ENCODE data around the gene NCAN. TPM values are rescaled to one million over a fixed set of nuclear protein-coding genes. Genes with fewer than 3 reads are reported as not detected.
A peak's percentile ranks its signal among the peaks of the same experiment; 100 is the strongest.

NCAN gene
- total and polyA plus RNA-seq, 3 experiments from 2014 or later: 0.04 TPM; not detected in 2

DNA sequence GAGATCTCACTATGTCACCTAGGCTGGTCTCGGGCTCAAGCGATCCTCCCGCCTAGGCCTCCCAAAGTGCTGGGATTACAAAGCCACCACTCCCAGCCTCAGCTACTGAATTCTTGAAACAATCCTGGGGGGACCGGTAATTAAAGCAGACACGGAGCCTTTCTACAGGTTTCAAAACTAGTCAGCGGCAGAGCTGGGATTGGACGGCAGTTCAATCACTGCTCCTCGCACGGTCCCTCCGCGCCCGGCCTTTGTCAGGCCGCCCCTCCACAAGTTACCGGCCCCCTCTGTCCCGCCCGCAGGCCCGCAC, 20.0 kb upstream of the NCAN start:
- Histone ChIP-seq H3K4me1 (ENCODE audit: insufficient read depth, low read length) (peaks cover 25% of the 10 kb centered on the region), H3K27me3 (ENCODE audit: insufficient read depth, low read length, poor library complexity, severe bottlenecking) (no peaks in the 10 kb centered on the region), H3K27ac (ENCODE audit: low read depth, low read length) (peak overlapping the region; percentile 100), H3K36me3 (ENCODE audit: insufficient read depth, low read length) (peaks cover under 1% of the 10 kb centered on the region), H3K4me3 (ENCODE audit: low read length) (peak overlapping the region; percentile 100), H3K9me3 (ENCODE audit: low read length) (no peaks in the 10 kb centered on the region)
- Mint-ChIP-seq H3K27ac (peak overlapping the region; percentile 99 to 100 (median 99)), H3K27me3 (peaks cover 0 to 4% of the 10 kb centered on the region in 2 donors), H3K4me1 (peaks cover 46 to 69% (median 47%) of the 10 kb centered on the region in 3 donors), H3K36me3 (peaks cover 0 to 34% (median 0%) of the 10 kb centered on the region in 3 donors), H3K4me3 (peak overlapping the region; percentile 92 to 99 (median 98)), H3K9me3 (no peaks in the 10 kb centered on the region)
- DNase-seq: no peak
- CTCF ChIA-PET: interaction anchor here (1.1 to 4.0 kb wide), 4 partner anchors 10 to 33 kb away, joined by 4 to 17 read pairs (median 4); no protein-coding TSS in a partner anchor
- POLR2A ChIA-PET: interaction anchor here (2.7 kb wide), 1 partner anchor 11 kb away, joined by 36 read pairs; the partner anchor contains the start of gene NR2C2AP

DNA sequence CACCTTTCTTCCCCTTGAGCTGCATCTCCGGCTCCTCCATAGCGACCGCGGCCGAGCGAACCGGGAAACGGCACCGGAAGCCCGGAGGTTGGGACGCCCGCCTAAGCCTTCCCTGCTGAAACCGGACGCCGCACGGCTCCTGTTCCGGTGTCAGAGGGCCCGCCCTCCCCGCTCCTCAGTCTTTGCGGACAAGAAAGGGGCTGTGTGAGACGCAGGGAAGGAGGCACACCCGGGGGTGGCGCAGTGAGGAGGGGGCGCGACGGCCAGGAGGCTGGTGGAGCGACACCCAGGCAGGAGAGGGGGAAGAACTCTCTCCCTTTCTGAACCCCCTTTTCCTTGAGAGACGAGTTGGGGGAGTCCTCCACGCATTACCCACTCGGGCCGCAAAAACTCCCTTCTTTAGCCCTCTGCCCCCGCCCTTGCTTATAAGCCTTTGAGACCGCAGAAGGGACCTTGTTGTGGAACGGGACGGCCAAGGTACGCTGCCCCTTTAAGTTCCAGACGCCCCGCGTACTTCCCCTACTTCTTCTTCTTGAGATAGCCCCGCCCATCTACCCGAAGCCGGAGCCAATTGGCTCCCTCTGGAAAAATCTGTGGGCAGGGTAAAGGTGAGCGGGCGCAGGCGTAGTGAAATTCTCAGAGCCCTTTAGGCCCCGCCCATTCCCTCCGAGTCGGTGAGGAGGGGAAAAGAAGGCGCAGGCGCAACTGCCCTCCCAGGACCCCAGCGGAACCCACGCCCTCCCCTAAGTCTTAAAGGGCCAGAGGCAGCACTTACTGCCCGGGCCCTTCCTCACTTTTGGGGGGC, 19.5 kb upstream of the NCAN start, which contains the start of the genes BORCS8 and RFXANK:
Gene BORCS8 (minus strand): TSS at position 75 of the 805 bp plus-strand sequence. CDS start 35 bp downstream, at position 40.
Gene RFXANK (plus strand): TSS at position 181 of the 805 bp plus-strand sequence. CDS start 1,689 bp downstream, outside the sequence.
- CTCF ChIA-PET: interaction anchor here (1.1 to 4.0 kb wide), 6 partner anchors 9 to 33 kb away, joined by 3 to 17 read pairs (median 4); partner anchors contain the start of gene NR2C2AP
- Mint-ChIP-seq H3K9me3 (no peaks in the 10 kb centered on the region), H3K4me3 (peak within 1 kb of the TSS; percentile 92 to 99 (median 98)), H3K27ac (peak within 1 kb of the TSS; percentile 99 to 100 (median 99)), H3K36me3 (peaks cover 0 to 35% (median 0%) of the 10 kb centered on the region in 3 donors), H3K27me3 (peaks cover 0 to 3% of the 10 kb centered on the region in 2 donors), H3K4me1 (peaks cover 42 to 66% (median 44%) of the 10 kb centered on the region in 3 donors)
- POLR2A ChIA-PET: interaction anchor here (0.6 to 2.7 kb wide), 4 partner anchors 10 to 1584 kb away, joined by 3 to 36 read pairs (median 3); partner anchors contain the start of genes NR2C2AP and ZNF66
- DNase-seq: peak; percentile 98 to 99 (median 98)
- Histone ChIP-seq H3K27me3 (ENCODE audit: insufficient read depth, low read length, poor library complexity, severe bottlenecking) (no peaks in the 10 kb centered on the region), H3K27ac (ENCODE audit: low read depth, low read length) (peak within 1 kb of the TSS; percentile 100), H3K36me3 (ENCODE audit: insufficient read depth, low read length) (peaks cover 6% of the 10 kb centered on the region), H3K4me3 (ENCODE audit: low read length) (peak within 1 kb of the TSS; percentile 100), H3K9me3 (ENCODE audit: low read length) (no peaks in the 10 kb centered on the region), H3K4me1 (ENCODE audit: insufficient read depth, low read length) (peaks cover 25% of the 10 kb centered on the region)

GRCh38 chr19:19192910-19193423, 18.8 kb upstream of the NCAN start:
- Mint-ChIP-seq H3K9me3 (no peaks in the 10 kb centered on the region), H3K36me3 (peaks cover 0 to 41% (median 0%) of the 10 kb centered on the region in 3 donors), H3K4me1 (peaks cover 42 to 68% (median 44%) of the 10 kb centered on the region in 3 donors), H3K27ac (peak overlapping the region; percentile 99 to 100 (median 99)), H3K4me3 (peak overlapping the region; percentile 92 to 99 (median 98)), H3K27me3 (peaks cover 0 to 3% of the 10 kb centered on the region in 2 donors)
- ChIA-PET POLR2A (interaction anchor here (0.7 to 2.7 kb wide), 4 partner anchors 9 to 1583 kb away, joined by 3 to 36 read pairs (median 3); partner anchors contain the start of genes NR2C2AP and ZNF66), CTCF (interaction anchor here (1.2 to 4.0 kb wide), 4 partner anchors 9 to 32 kb away, joined by 3 to 17 read pairs (median 6); partner anchors contain the start of gene NR2C2AP)
- peaks cover 25% of the 10 kb centered on the region for H3K4me1 ChIP-seq (ENCODE audit: insufficient read depth, low read length)
- no peaks in the 10 kb centered on the region for H3K27me3 ChIP-seq (ENCODE audit: insufficient read depth, low read length, poor library complexity, severe bottlenecking)
- no peak for DNase-seq
- H3K4me3 ChIP-seq (ENCODE audit: low read length): peak overlapping the region; percentile 100
- H3K27ac ChIP-seq (ENCODE audit: low read depth, low read length): peak overlapping the region; percentile 100
- H3K9me3 ChIP-seq (ENCODE audit: low read length): no peaks in the 10 kb centered on the region
- H3K36me3 ChIP-seq (ENCODE audit: insufficient read depth, low read length): peaks cover 7% of the 10 kb centered on the region

- H3K4me1 ChIP-seq (ENCODE audit: insufficient read depth, low read length): peaks cover 25% of the 10 kb centered on the region
- H3K4me3 ChIP-seq (ENCODE audit: low read length): no peak overlapping the region
- ChIA-PET CTCF (interaction anchor here (1.2 to 4.0 kb wide), 3 partner anchors 8 to 31 kb away, joined by 3 to 17 read pairs (median 9); partner anchors contain the start of gene NR2C2AP), POLR2A (interaction anchor here (2.7 kb wide), 1 partner anchor 9 kb away, joined by 36 read pairs; the partner anchor contains the start of gene NR2C2AP)
- peaks cover 16% of the 10 kb centered on the region for H3K36me3 ChIP-seq (ENCODE audit: insufficient read depth, low read length)
- Mint-ChIP-seq H3K27me3 (peaks cover 0 to 3% of the 10 kb centered on the region in 2 donors), H3K4me1 (peaks cover 40 to 66% (median 42%) of the 10 kb centered on the region in 3 donors), H3K4me3 (peak overlapping the region; percentile 92 to 99 (median 98)), H3K36me3 (peaks cover 0 to 47% (median 2%) of the 10 kb centered on the region in 3 donors), H3K27ac (peak overlapping the region in 5 of 8 donors; percentile 29 to 100 (median 53)), H3K9me3 (no peaks in the 10 kb centered on the region)
- no peaks in the 10 kb centered on the region for H3K9me3 ChIP-seq (ENCODE audit: low read length)
- DNase-seq: no peak
- no peaks in the 10 kb centered on the region for H3K27me3 ChIP-seq (ENCODE audit: insufficient read depth, low read length, poor library complexity, severe bottlenecking)
- no peak overlapping the region for H3K27ac ChIP-seq (ENCODE audit: low read depth, low read length)
These were observed 17.8 kb upstream of the NCAN start for GRCh38 chr19:19193926-19194325.

DNA sequence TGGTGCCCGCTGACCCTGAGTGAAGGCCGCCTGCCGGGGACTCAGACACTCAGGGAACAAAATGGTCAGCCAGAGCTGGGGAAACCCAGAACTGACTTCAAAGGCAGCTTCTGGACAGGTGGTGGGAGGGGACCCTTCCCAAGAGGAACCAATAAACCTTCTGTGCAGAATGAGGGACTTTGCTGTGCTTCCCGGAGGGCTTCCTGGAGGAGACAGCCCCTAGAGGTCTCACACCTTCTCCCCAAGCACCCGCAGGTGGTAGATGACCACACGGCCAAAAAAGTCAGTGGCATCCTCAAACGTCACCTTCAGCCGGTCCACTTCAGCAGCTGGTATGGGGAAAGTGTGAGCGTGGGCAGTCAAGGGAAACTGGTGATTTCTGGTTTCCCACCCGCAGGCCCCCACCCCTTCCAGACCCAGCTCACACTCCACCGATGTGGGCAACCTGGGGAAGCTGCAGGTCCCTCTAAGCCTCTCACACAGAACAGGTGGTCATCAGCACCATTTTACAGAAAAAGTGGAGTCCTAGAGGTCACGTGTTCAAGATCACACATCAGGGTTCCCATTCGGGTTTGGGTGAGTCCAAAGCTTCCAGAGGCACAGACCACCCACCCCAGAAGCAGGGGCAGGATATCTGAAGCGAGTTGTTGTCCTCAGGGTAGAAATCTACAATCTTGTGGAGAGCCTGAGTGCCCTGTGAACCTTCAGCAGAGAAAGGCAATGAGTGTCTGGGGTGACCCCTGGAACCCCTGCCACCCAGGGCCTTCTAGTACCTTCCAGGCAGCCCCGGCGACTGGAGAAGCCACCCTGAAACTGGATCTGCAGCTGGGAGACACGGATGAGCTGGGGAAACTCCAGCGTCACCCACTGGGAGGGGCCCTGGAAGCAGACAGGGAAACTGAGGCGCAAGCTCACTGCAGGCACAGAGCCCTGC, 9.8 kb upstream of the NCAN start:
- peaks cover 16% of the 10 kb centered on the region for H3K4me1 ChIP-seq (ENCODE audit: insufficient read depth, low read length)
- no peaks in the 10 kb centered on the region for H3K9me3 ChIP-seq (ENCODE audit: low read length)
- peak overlapping the region; percentile 72 for H3K27ac ChIP-seq (ENCODE audit: low read depth, low read length)
- Mint-ChIP-seq H3K4me1 (peaks cover 19 to 29% (median 20%) of the 10 kb centered on the region in 3 donors), H3K27ac (peak overlapping the region in 7 of 8 donors; percentile 88 to 94 (median 91)), H3K27me3 (peaks cover 3 to 5% of the 10 kb centered on the region in 2 donors), H3K9me3 (no peaks in the 10 kb centered on the region), H3K36me3 (peaks cover 0 to 37% (median 2%) of the 10 kb centered on the region in 3 donors), H3K4me3 (peak overlapping the region; percentile 91 to 98 (median 94))
- ChIA-PET POLR2A (interaction anchor here (3.9 kb wide), 1 partner anchor 9 kb away, joined by 36 read pairs; the partner anchor contains the start of genes BORCS8 and RFXANK), CTCF (interaction anchor here (1.4 to 2.8 kb wide), 4 partner anchors 9 to 119 kb away, joined by 3 to 9 read pairs (median 4); partner anchors contain the start of genes BORCS8 and RFXANK)
- peak overlapping the region; percentile 75 for H3K4me3 ChIP-seq (ENCODE audit: low read length)
- H3K36me3 ChIP-seq (ENCODE audit: insufficient read depth, low read length): peaks cover 21% of the 10 kb centered on the region
- H3K27me3 ChIP-seq (ENCODE audit: insufficient read depth, low read length, poor library complexity, severe bottlenecking): no peaks in the 10 kb centered on the region
- DNase-seq: no peak

GRCh38 chr19:19202707-19203011, 9.1 kb upstream of the NCAN start:
- Mint-ChIP-seq H3K4me3 (peak overlapping the region; percentile 91 to 98 (median 94)), H3K27me3 (peaks cover 4 to 5% of the 10 kb centered on the region in 2 donors), H3K9me3 (no peaks in the 10 kb centered on the region), H3K36me3 (peaks cover 0 to 30% (median 2%) of the 10 kb centered on the region in 3 donors), H3K27ac (peak overlapping the region; percentile 88 to 97 (median 92)), H3K4me1 (peaks cover 26 to 36% (median 27%) of the 10 kb centered on the region in 3 donors)
- POLR2A ChIA-PET: interaction anchor here (0.6 to 3.9 kb wide), 3 partner anchors 10 to 203 kb away, joined by 4 to 36 read pairs (median 4); partner anchors contain the start of genes BORCS8, GATAD2A, RFXANK and SLC25A42
- CTCF ChIA-PET: interaction anchor here (0.9 to 2.8 kb wide), 4 partner anchors 9 to 164 kb away, joined by 3 to 9 read pairs (median 3); no protein-coding TSS in a partner anchor
- DNase-seq: no peak
- no peaks in the 10 kb centered on the region for H3K27me3 ChIP-seq (ENCODE audit: insufficient read depth, low read length, poor library complexity, severe bottlenecking)
- peaks cover 23% of the 10 kb centered on the region for H3K4me1 ChIP-seq (ENCODE audit: insufficient read depth, low read length)
- H3K9me3 ChIP-seq (ENCODE audit: low read length): no peaks in the 10 kb centered on the region
- peaks cover 17% of the 10 kb centered on the region for H3K36me3 ChIP-seq (ENCODE audit: insufficient read depth, low read length)
- peak overlapping the region; percentile 75 for H3K4me3 ChIP-seq (ENCODE audit: low read length)
- peak overlapping the region; percentile 72 for H3K27ac ChIP-seq (ENCODE audit: low read depth, low read length)
